GM21737 (cell line): Measurements from ENCODE around the gene SLC25A19.

Experiments
- ATAC-seq: cut with Tn5 transposase; IDR thresholded peaks from one replicate; pipeline ENCODE4 v1.9.1; 2021; ENCODE audit warnings: mild to moderate bottlenecking, moderate library complexity; ENCODE audit not compliant: unreplicated experiment

Gene SLC25A19

DNA sequence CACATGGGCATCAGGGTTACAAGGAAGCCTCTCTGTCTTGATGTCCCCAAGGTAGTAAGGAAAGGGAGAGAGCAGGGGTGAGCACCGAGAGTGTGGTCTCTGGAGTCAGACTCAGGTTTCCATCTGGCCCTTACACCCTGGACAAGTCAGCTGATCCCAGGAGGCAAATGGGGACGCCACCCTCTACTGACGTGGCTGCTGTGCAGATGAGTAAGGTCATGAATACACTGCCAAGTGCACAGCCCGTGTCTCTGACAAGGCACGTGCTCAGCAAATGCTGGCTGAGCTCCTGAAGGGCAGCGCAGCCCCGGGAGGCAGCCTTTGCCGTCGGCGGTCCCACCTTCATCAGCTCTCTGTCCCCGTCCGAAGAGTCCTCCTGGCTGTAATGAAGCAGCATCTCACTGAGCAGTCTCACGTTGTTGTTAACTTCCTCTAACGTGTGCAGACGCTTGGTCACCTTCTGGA lies 47.2 kb downstream of the SLC25A19 start:
- no peak for ATAC-seq

DNA sequence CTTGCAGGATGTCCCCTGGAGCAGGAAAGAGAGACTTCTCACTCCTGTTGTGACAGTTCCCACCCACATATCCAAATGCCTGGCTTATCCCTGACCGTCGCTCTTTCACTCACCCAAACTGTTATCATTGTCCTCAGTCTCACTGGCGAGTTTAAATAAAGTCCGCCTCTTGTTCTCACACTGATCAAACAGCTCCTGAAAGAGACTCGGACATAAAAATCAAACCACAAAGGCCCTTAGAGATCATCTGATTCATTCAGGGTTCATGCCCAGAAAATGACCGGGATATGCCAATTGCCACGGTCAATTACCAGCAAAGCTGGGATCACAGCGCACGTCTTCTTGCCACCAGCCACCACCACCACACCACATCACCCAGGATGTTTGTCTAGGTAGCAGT lies 47.7 kb downstream of the SLC25A19 start:
- ATAC-seq: no peak

DNA sequence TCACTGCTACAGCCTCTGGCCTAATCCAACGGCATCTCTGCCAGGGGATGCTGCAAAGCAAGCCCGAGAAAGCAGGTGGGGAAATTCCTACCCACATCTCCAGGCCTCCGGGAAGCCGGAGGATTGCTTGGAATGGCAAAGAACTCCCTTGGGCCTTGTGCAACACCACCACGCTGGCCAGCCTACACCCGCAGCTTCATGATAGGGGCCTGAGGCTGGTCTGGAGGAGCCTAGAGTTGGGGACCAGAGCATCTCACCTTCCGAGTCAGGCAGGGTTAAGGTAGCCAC lies 48.1 kb downstream of the SLC25A19 start:
- ATAC-seq: no peak

DNA sequence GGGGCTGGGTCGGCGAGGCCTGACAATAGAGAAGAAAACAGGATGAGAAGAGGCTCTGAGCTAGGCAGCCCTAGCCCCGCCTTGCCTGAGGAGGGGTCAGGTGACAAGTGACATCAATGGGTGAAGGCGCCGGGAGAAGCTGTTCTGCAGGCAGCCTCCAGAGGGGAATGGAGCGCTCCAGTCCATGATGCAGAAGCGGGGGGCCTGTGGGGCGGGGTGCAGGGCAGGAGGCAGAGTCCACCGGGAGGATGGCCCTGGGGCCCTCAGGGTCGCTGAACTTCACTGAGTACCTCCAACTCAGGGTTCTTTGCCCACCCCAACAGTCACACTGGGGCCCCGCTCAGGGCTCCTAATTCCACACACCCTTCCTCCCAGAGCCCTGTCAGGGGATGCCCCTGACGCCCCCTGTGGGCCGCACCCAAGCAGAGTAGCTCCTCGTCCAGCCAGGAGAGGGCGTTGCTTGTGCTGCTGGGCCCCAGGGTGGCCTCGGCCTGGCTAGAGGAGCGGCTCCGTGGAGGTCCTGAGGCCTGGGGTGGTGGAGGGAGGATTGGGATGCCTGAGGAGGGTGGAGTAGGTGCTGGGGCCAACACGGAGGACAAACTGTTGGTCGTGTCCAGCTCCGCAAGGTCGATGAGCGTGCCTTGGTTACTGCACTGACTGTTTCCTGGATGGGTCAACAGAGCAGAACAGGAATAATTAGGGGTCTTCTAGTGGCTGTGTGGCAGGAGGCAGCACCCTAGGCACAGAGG lies 48.7 kb downstream of the SLC25A19 start:
- no peak for ATAC-seq

DNA sequence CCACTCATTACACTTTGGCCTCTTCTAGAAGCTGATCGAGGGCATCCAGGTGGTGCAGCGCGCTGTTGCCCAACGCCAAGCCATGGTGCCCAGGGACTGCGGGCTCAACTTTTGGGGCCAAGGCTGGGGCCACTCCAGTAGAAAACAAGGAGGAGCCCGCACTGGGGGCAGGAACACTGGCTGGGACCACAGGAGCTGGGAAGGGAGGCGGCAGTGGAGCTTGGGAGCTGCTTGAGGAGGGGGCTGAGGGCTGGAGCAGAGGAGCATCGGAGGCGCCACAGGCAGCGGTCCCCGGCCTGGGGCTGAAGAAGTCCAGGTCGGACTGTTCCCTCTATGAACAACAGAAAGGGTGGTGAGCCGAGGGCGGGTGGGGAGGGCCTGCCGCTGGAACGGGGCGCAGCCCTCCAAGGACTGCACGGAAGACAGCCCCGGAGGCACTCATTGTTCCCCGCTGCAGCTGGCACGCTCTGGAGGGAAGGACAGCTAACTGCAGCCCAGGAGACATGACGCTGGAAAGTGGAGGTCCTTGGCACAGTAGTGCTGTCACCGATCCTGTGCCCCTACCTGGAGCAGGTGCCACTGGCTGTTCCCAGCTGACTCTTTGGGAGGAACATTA lies 49.3 kb downstream of the SLC25A19 start:
- ATAC-seq: no peak

DNA sequence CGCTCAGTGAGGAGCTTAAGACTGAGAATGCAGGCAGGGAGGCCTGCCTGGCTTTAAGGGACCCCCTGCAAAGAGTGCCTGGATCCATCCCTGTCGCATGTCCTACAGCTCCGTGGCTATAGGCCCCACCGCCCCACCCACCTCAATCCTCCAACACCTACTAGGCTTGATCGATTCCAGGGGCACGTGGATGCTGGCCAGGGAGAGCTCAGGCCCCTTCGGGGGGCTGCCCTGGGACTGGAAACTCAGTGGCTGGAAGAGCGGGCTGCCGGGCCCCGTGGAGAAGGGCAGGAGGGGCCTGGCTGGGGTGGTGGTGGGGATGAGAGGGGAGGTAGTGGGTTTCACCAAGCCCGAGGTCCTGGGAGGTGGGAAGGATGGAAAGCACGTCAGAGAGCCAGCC lies 50.0 kb downstream of the SLC25A19 start:
- ATAC-seq: no peak

DNA sequence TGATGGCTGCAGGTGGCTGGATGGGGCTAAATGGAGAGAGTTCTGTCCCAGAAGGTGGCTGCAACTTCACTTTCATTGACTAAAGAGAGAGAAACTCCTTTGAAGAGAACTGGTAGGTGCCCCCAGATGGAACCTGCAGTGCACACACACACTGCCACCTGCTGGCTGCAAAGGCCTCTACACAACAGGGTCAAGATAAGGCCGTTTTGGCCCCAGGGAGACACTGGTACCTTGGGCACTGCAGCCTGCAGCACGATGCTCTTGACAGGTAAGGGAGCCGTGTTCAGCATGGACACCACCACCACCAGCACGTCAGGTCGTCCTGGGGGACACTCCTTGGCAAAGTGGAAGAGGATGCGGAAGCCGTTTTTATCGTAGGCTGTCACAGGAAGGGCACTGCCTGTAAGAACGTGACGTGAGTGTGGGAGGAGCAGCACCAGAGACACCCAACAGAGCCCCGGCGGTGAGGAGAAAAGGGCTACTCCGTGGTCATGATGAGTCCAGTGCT lies 50.5 kb downstream of the SLC25A19 start:
- no peak for ATAC-seq

DNA sequence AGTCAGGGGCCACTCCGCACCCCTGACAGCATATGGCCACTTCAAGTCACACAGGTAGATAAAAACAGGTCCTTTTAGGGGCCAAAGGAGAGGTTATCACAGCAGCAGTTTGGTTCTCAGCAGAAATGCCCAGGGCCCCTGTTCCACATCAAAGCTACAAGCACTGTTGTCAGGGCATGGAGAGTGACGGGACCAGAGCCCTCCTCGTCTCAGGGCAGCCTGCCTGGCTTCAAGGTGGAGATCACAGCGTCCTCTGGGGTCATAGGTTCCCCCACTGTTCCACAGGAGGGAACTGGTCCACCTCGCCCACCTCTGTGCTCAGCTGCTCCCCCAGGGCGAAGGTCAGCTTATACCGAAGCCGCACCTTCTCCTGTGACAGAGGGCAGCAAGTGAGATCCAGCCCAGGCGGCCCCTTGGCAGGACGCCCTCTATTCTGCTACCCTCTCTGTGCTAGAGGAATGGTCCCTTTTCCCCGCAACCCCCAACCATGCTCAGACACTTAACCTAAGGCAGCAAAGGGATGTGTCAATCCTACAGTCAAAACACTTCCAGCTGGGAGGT lies 51.1 kb downstream of the SLC25A19 start:
- ATAC-seq: no peak

DNA sequence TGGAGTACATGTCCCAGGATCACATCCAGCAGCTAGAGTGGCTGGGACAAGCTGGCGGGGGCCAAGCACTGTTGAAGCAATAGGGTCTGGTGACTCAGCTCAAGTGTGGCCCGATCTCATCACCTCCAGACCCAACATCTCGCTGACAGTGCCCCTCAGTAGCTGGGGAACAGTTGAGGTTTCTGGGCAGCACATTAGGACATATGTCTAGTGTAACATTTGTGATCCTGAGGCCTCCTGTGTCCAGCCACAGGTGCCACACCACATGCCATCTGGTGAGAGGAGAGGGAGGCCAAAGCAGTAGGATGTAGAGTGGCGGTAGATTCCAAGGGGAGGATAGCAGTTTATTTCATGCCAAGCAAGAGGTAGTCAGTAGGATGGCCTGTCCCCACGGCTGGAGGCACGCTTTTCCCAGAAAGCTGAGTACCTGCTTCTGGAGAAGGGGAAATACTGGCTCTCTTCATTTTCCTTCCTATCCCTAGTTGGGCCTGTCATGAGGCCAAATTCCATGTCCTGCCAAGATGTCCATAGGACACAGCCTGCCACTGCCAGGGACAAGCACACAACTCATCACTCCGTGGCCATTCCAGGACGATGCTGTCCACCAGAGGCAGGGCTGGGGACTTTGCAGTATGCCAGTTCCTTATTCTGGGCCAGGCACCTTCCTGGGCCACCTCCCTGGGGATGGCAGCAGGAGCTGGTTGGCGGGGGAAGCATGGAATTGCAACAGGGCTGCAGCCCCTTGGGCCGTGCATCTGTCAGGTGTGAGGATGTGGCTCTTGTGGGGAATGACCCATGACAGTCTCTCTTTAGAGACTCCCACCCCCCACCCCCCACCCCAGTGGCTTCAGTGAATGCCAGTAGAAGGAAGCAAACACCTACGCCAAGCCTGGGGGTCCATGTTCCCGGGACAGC lies 51.9 kb downstream of the SLC25A19 start:
- no peak for ATAC-seq

DNA sequence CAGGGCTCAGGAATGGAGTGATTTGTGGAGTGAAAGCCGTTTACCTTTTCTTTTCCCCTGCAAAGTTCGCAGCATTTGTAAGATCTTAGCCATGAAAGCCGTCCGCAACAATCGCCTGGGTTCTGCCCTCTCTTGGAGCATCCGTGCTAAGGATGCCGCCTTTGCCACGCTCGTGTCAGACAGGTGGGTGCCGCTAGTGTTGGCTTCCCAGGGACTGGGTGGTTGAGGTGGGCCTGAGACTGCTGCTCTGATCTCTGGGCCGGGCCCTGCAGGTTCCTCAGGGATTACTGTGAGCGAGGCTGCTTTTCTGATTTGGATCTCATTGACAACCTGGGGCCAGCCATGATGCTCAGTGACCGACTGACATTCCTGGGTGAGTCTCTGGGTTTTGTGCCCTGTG lies 56.4 kb downstream of the SLC25A19 start:
- ATAC-seq: no peak

DNA sequence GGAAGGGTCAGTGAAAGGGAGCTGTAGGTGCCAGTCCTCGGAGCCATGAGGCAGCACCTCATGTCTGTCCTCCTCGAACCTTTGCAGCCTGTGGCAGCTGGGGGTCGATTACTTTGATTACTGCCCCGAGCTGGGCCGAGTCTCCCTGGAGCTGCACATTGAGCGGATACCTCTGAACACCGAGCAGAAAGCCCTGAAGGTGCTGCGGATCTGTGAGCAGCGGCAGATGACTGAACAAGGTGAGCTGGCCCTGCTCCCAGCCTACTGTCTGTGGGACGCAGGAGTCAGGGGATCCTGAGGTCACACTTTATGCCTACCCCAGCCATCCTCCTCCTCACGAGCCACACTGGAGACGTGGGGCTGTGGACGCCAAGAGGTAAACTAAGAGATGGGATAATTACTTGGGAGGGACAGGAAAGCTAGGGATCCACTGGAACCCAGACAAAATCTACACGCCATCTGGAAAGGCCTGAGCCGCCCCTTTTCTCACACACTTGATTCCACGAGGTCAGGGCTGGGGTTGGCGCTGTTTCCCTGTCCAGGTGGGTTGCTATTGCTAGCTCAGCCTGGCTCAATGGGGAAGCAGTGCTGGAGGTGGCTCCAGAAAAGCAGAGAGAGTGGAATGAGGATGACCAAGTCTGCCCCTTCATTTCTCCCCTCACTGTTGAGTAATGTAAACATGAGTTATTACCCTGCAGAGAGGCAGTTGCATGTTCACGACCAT lies 57.3 kb downstream of the SLC25A19 start:
- ATAC-seq: no peak

DNA sequence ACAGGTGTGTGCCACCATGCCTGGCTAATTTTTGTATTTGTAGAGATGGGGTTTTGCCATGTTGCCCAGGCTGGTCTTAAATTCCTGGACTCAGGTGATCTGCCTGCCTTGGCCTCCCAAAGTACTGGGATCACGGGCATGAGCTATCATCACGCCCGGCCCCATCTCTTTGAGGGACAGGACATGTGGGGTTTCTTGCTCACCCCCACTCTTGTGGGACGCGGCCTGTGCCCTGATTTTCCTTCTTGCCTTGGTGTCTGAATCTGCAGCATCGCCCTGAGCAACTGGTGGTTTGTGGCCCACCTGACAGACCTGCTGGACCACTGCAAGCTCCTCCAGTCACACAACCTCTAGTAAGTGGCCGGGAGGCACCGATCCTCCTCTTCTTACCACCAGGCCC lies 58.2 kb downstream of the SLC25A19 start:
- no peak for ATAC-seq

DNA sequence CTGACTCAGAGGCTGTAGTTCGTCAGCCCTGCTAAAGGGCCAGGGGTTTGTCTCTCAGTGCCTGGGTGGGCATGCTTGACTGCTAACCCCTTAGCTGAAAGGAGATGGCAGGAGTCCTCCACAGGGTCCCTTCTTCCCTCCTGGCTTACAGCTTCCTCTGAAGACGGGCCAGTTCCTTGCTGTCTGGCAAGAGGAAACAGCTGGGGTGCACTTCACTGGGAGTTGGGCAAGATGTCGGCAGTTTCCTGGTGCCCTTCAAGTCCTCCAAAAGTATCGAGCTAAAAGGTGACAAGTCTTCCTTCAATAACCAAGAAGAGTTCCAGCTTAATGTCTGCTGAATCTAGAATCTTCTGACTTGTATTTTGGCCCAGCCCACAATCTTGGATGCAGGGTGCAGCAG lies 60.4 kb downstream of the SLC25A19 start:
- ATAC-seq: no peak

DNA sequence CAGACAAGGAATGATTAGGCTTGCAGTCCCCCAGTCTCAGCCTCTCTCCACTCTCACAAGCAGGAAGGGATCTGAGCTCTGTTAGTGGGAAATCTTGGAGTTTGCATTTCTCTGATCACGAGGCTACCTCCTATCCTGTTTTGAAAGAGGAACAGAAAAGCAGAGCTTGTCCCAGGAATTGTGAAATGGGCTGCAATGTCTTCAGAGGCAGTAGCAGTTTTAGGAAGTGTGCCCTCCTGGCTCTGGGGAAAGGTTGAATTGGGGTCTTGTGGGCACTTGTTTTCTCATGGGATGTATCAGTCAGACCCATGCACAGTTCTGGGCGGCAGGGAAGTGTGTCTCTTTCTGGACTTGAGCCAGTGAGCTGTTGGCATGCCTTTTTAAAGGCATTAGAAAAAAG lies 60.9 kb downstream of the SLC25A19 start:
- ATAC-seq: no peak

DNA sequence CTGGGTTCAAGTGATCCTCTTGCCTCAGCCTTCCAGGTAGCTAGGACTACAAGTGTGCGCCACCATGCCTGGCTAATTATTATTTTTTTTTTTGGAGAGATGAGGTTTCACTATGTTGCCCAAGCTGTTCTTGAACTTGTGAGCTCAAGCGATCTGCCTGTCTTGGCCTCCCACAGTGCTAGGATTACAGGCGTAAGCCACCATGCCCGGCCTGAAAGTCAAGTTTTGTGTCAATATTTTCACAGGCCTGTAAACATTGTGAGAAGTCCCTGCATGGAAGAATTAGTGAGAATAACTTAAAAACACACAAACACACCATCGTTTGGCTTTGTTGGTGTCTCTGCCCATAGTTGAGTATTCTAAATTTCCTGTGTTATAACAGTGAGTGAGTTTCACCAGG lies 61.5 kb downstream of the SLC25A19 start:
- no peak for ATAC-seq

DNA sequence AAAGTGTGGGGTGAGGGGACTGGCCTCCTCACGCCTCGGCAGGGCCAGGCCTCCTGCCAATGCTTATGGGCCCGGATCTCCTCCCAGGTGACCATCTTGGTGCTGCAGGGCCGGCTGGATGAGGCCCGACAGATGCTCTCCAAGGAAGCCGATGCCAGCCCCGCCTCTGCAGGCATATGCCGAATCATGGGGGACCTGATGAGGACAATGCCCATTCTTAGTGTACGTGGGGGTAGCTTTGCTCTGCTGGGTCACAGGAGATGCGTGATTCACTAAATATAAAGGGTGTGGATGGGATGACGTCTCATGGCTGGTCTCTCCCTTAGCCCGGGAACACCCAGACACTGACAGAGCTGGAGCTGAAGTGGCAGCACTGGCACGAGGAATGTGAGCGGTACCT lies 64.2 kb downstream of the SLC25A19 start:
- ATAC-seq: no peak
